Measurements from ENCODE around the gene PCBP3. TPM values are rescaled to one million over a fixed set of nuclear protein-coding genes. Genes with fewer than 3 reads are reported as not detected.

The PCBP3 gene
- total RNA-seq, 6 experiments from 2014 or later: not detected

GRCh38 chr21:45639206-45640000, 4.1 kb upstream of the PCBP3 start:
- Mint-ChIP-seq H3K27me3 (ENCODE audit: insufficient read depth) (peaks cover 26% of the 10 kb centered on the region), H3K36me3 (ENCODE audit: low read depth) (no peaks in the 10 kb centered on the region), H3K4me1 (ENCODE audit: low read depth) (peaks cover 2% of the 10 kb centered on the region; the same call in 1 of the 2 replicates), H3K4me3 (no peak overlapping the region), H3K9me3 (peaks cover 3% of the 10 kb centered on the region; the same call in 1 of the 2 replicates), H3K27ac (no peak overlapping the region)
- no peak for DNase-seq
- no peak for TF ChIP-seq CTCF (IDR thresholded peaks at IDR 0.05)

DNA sequence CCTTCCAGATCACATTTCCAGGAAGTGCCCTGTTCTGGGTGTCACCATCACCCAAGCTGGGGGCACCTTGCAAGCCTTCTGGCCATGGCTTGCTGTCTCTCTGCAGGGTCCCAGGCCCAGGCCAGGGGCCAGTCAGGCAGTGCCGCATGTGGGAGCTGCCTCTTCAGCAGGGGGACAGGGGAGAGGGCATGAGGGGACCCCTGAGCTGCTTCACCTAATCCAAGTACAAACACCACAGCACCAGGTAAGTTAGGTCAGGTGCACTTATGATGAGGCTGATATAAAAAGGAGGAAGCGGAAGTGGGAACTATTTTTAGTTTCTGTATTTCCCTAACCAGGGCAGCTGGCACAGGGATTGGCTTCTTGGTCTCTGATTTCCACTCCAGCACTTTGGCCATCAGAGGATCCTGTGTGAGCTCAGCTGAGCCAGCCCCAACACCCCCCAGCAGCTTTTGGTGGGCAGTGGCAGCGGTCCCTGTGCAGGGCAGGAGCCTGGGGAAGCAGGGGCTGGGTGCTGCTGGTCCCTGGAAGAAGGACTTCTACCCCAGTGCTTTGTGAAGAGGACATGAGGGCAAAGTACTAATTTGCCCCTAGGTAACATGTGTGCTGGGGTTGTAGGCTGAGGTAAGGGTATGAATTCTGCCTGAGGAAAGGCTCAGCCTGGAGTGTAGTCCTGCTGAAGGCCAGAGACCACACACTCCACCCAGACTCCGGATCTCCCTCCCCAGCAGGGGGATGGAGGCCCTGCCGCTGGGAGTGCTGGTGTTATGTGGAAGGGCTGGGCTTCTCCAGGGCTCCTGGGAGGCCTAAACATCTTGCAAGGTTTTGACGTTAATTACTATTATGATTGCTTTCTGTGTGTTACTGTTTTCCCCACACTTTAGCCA, 3.3 kb upstream of the PCBP3 start:
- Mint-ChIP-seq H3K27ac (no peak overlapping the region), H3K27me3 (ENCODE audit: insufficient read depth) (peaks cover 31% of the 10 kb centered on the region), H3K9me3 (peaks cover 4% of the 10 kb centered on the region; the same call in 1 of the 2 replicates), H3K4me3 (no peak overlapping the region), H3K36me3 (ENCODE audit: low read depth) (no peaks in the 10 kb centered on the region), H3K4me1 (ENCODE audit: low read depth) (peaks cover 5% of the 10 kb centered on the region; the same call in 1 of the 2 replicates)
- no peak for DNase-seq
- no peak for TF ChIP-seq CTCF (IDR thresholded peaks at IDR 0.05)

- no peak overlapping the region for H3K4me3 Mint-ChIP-seq
- no peaks in the 10 kb centered on the region for H3K36me3 Mint-ChIP-seq (ENCODE audit: low read depth)
- H3K27me3 Mint-ChIP-seq (ENCODE audit: insufficient read depth): peaks cover 37% of the 10 kb centered on the region
Measured at GRCh38 chr21:45640888-45641479, 2.5 kb upstream of the PCBP3 start.

GRCh38 chr21:45641480-45642035, 2.0 kb upstream of the PCBP3 start:
- Mint-ChIP-seq H3K4me3 (no peak overlapping the region), H3K27me3 (ENCODE audit: insufficient read depth) (peaks cover 37% of the 10 kb centered on the region), H3K36me3 (ENCODE audit: low read depth) (no peaks in the 10 kb centered on the region), H3K4me1 (ENCODE audit: low read depth) (peaks cover 5% of the 10 kb centered on the region; the same call in 1 of the 2 replicates), H3K9me3 (peaks cover 4% of the 10 kb centered on the region; the same call in 1 of the 2 replicates), H3K27ac (no peak overlapping the region)
- no peak for TF ChIP-seq CTCF (IDR thresholded peaks at IDR 0.05)
- DNase-seq: no peak

More at GRCh38 chr21:45640888-45641479, 2.5 kb upstream of the PCBP3 start:
- DNase-seq: no peak
- H3K27ac Mint-ChIP-seq: no peak overlapping the region
- peaks cover 5% of the 10 kb centered on the region; the same call in 1 of the 2 replicates for H3K4me1 Mint-ChIP-seq (ENCODE audit: low read depth)
- peak; percentile 13; the same call in 1 of the 2 replicates for TF ChIP-seq CTCF (IDR thresholded peaks at IDR 0.05)
- H3K9me3 Mint-ChIP-seq: peaks cover 4% of the 10 kb centered on the region; the same call in 1 of the 2 replicates

All from HFFc6 (cell line).